Stomach (tissue), 9 donors: Measurements from ENCODE around the gene RBSN. TPM values are rescaled to one million over a fixed set of nuclear protein-coding genes. Genes with fewer than 3 reads are reported as not detected.

Source experiments
- DNase-seq, 2 donors: peaks; one replicate each; pipeline versions ENCODE4 v3.0.0 to v3.0.0-alpha.2; 2013 to 2019
- H3K27ac ChIP-seq, 5 donors: fragments of 200-600 bp in 4 of 5; sonication (generic) in 4 of 5; one replicate each; pipeline ENCODE4 v1.5.1; 2013 to 2019; ENCODE audit warnings: mild to moderate bottlenecking in 1 of 5, moderate library complexity in 1 of 5
- H3K27me3 ChIP-seq, 3 donors: fragments of 200-600 bp; sonication (generic); one replicate each; pipeline ENCODE4 v1.5.1; 2017 to 2019; ENCODE audit warnings: mixed run types in 1 of 3
- H3K36me3 ChIP-seq, 4 donors: fragments of 200-600 bp; sonication (generic); 1 replicate in 3 of 4; 2 replicates in 1 of 4; pipeline ENCODE4 v1.5.1; 2016 to 2019
- H3K4me1 ChIP-seq, 4 donors: fragments of 200-600 bp; sonication (generic); one replicate each; pipeline ENCODE4 v1.5.1; 2016 to 2019
- H3K4me3 ChIP-seq, 4 donors: fragments of 200-600 bp; sonication (generic) in 3 of 4; one replicate each; pipeline ENCODE4 v1.5.1; 2016 to 2019; ENCODE audit warnings: mild to moderate bottlenecking in 1 of 4
- H3K9me3 ChIP-seq, 4 donors: fragments of 200-600 bp; sonication (generic); one replicate each; pipeline ENCODE4 v1.5.1; 2016 to 2019
- EP300 ChIP-seq: sonication (generic); formaldehyde crosslinking; IDR thresholded peaks from one replicate; pipeline ENCODE4 v1.6.1; 2017; ENCODE audit warnings: antibody characterized with exemption
- POLR2A ChIP-seq, 4 donors: fragments of 450-650 bp; IDR thresholded peaks; one replicate each; pipeline ENCODE4 v1.6.1; 2016; ENCODE audit warnings: antibody characterized with exemption in 4 of 4, control low read depth in 2 of 4, mild to moderate bottlenecking in 1 of 4, moderate library complexity in 1 of 4
- POLR2AphosphoS5 ChIP-seq, 3 donors: sonication (generic); formaldehyde crosslinking; IDR thresholded peaks; one replicate each; pipeline ENCODE4 v1.6.1; 2016; ENCODE audit warnings: antibody characterized with exemption in 3 of 3
- WGBS, 5 donors: extraction: QIAGEN DNeasy Blood & Tissue Kit in 3 of 5; methylation state at CpG; one replicate each; pipeline versions ENCODE4 v1.1.5 to v1.1.7; 2013 to 2018; 5-methylcytosine and 5-hydroxymethylcytosine counted together
- intact Hi-C: fragments of 100-400 bp; cut with DNase I; formaldehyde crosslinking; loops from one replicate; pipeline ENCODE4 v1.15.1; 2023; ENCODE audit warnings: low total_unique reads
- polyA plus RNA-seq, 3 donors: library from polyadenylated mRNA; stranded (reverse); fragments of 200-250 nt; gene quantifications; one replicate each; pipeline ENCODE4 v1.2.3, GENCODE V29; 2013
- total RNA-seq, 5 donors: library from RNA; depleted of rRNA; stranded (reverse); fragments of >200 nt; gene quantifications; one replicate each; pipeline versions ENCODE4 v1.1.0 to v1.2.3, GENCODE V29; 2014 to 2016
- TF ChIP-seq, protein P1 (sequence below), 7 experiments: fragments of 450-650 bp in 4 of 7; fragments of 200-600 bp in 3 of 7; sonication (generic) in 3 of 7; IDR thresholded peaks; one replicate each; pipeline ENCODE4 v1.5.1; 2016 to 2019; ENCODE audit warnings: antibody characterized with exemption in 7 of 7, control low read depth in 2 of 7, mild to moderate bottlenecking in 1 of 7
- donor health status: healthy with polysubstance abuse.
- donor health status: Bipolar disorder and iron deficiency.
- donor health status: healthy.

RBSN gene
- total and polyA plus RNA-seq, 8 donors, result 4.3 to 127 (median 15.8) TPM

- no peak overlapping the region for H3K27ac ChIP-seq
- WGBS, 5 donors, result 74 to 89% (median 76%) methylated on average over 3 of the region's 3 CpGs
- H3K27me3 ChIP-seq, result no peaks in the 10 kb centered on the region
- H3K36me3 ChIP-seq, result no peaks in the 10 kb centered on the region
- TF ChIP-seq POLR2AphosphoS5 (IDR thresholded peaks at IDR 0.05), result no peak
- TF ChIP-seq POLR2A (IDR thresholded peaks at IDR 0.05), result no peak
- TF ChIP-seq EP300, result no peak
- TF ChIP-seq, protein P1, sequence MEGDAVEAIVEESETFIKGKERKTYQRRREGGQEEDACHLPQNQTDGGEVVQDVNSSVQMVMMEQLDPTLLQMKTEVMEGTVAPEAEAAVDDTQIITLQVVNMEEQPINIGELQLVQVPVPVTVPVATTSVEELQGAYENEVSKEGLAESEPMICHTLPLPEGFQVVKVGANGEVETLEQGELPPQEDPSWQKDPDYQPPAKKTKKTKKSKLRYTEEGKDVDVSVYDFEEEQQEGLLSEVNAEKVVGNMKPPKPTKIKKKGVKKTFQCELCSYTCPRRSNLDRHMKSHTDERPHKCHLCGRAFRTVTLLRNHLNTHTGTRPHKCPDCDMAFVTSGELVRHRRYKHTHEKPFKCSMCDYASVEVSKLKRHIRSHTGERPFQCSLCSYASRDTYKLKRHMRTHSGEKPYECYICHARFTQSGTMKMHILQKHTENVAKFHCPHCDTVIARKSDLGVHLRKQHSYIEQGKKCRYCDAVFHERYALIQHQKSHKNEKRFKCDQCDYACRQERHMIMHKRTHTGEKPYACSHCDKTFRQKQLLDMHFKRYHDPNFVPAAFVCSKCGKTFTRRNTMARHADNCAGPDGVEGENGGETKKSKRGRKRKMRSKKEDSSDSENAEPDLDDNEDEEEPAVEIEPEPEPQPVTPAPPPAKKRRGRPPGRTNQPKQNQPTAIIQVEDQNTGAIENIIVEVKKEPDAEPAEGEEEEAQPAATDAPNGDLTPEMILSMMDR (IDR thresholded peaks at IDR 0.05), result no peak
- intact Hi-C loops, result no loop called here
- no peaks in the 10 kb centered on the region for H3K9me3 ChIP-seq
- no peak for DNase-seq
- H3K4me1 ChIP-seq, result peaks cover 0 to 9% (median 8%) of the 10 kb centered on the region in 4 donors
- H3K4me3 ChIP-seq, result no peak overlapping the region
Measured at GRCh38 chr3:15112011-15112410, 13.1 kb upstream of the RBSN start.

GRCh38 chr3:15110206-15110605, 11.3 kb upstream of the RBSN start:
- 72 to 85% (median 76%) methylated on average over 4 of the region's 4 CpGs for WGBS, 5 donors

GRCh38 chr3:15108869-15109268, 9.9 kb upstream of the RBSN start:
- no peak overlapping the region for H3K4me3 ChIP-seq
- DNase-seq, result no peak
- no peak overlapping the region for H3K27ac ChIP-seq
- no peaks in the 10 kb centered on the region for H3K36me3 ChIP-seq
- TF ChIP-seq EP300 (no peak), POLR2AphosphoS5 (IDR thresholded peaks at IDR 0.05) (no peak), POLR2A (IDR thresholded peaks at IDR 0.05) (no peak)
- TF ChIP-seq, protein P1 (IDR thresholded peaks at IDR 0.05), result no peak
- H3K9me3 ChIP-seq, result no peaks in the 10 kb centered on the region
- H3K4me1 ChIP-seq, result peaks cover 0 to 9% (median 8%) of the 10 kb centered on the region in 4 donors
- H3K27me3 ChIP-seq, result no peaks in the 10 kb centered on the region
- intact Hi-C loops, result no loop called here
- 76 to 86% (median 81%) methylated on average over 4 of the region's 4 CpGs for WGBS, 5 donors

More at GRCh38 chr3:15110206-15110605, 11.3 kb upstream of the RBSN start:
- Histone ChIP-seq H3K27me3 (no peaks in the 10 kb centered on the region), H3K4me3 (no peak overlapping the region), H3K9me3 (no peaks in the 10 kb centered on the region), H3K36me3 (no peaks in the 10 kb centered on the region), H3K4me1 (peaks cover 0 to 9% (median 8%) of the 10 kb centered on the region in 4 donors), H3K27ac (no peak overlapping the region)
- TF ChIP-seq, protein P1 (IDR thresholded peaks at IDR 0.05), result no peak
- TF ChIP-seq POLR2A (IDR thresholded peaks at IDR 0.05) (no peak), POLR2AphosphoS5 (IDR thresholded peaks at IDR 0.05) (no peak), EP300 (no peak)
- no peak for DNase-seq
- intact Hi-C loops, result no loop called here

GRCh38 chr3:15108082-15108545, 9.2 kb upstream of the RBSN start:
- no peak overlapping the region for H3K4me3 ChIP-seq

More at GRCh38 chr3:15108082-15108545, 9.2 kb upstream of the RBSN start:
- Histone ChIP-seq H3K27ac (no peak overlapping the region), H3K36me3 (no peaks in the 10 kb centered on the region), H3K4me1 (peaks cover 1 to 10% (median 10%) of the 10 kb centered on the region in 4 donors), H3K27me3 (no peaks in the 10 kb centered on the region), H3K9me3 (no peaks in the 10 kb centered on the region)
- peak; percentile 70 to 91 for DNase-seq
- no peak for TF ChIP-seq EP300
- TF ChIP-seq, protein P1 (IDR thresholded peaks at IDR 0.05), result peak in 5 of 7 experiments; percentile 71 to 90 (median 80)
- intact Hi-C loops, result no loop called here
- WGBS, 5 donors, result 13 to 20% (median 15%) methylated on average over 11 of the region's 11 CpGs
